ENCODE results near the gene ATP11C. TPM values are rescaled to one million over a fixed set of nuclear protein-coding genes. Genes with fewer than 3 reads are reported as not detected.

The ATP11C gene
- total RNA-seq, 2 donors from 2014 or later: 23.2 to 28.3 TPM

DNA sequence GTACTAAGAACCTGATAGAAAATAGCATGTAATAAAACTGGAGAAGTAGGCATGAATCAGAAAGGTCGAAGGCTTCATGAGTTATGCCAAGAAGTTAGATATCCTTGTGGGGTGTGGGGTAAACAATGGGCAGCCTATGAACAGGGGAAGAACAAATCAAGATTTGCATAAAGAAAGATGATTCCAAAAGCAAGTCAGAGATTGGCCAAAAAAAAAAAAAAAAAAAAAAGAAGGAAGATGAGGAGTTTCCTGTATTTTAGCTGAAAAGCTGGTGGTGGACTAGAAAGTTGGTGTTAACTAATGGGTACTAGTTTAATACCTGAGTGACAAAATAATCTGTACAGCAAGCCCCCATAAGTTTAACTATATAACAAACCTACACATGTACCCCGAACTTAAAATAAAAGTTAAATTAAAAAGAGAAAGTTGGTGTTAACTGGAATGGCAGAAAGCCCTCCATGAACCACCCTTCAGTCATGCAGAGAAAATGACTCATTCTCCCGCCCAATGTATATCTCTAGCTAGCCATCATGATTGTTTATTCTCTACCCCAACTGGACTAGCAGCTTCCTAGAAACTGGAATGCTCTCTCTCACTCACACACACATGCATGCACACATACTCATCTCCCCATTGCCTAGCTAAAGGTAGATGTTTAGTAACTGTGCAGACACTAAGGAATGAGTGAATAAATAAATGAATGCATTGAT, 41.7 kb downstream of the ATP11C start:
- WGBS: 89% methylated on average over 3 of the region's 3 CpGs
- intact Hi-C loops (cut with DNase I): no loop called here
- no peak overlapping the region for H3K27ac ChIP-seq
- H3K4me1 ChIP-seq (replicated peaks): no peaks in the 10 kb centered on the region
- no peaks in the 10 kb centered on the region for H3K36me3 ChIP-seq
- H3K27me3 ChIP-seq (replicated peaks; ENCODE audit: insufficient read depth): no peaks in the 10 kb centered on the region
- TF ChIP-seq POLR2A (IDR thresholded peaks at IDR 0.05) (no peak), POLR2AphosphoS5 (IDR thresholded peaks at IDR 0.05) (no peak), CTCF (IDR thresholded peaks at IDR 0.05) (no peak)
- DNase-seq (ENCODE audit: low spot score): no peak
- no peak overlapping the region for H3K4me3 ChIP-seq
- no peaks in the 10 kb centered on the region for H3K9me3 ChIP-seq

- no peaks in the 10 kb centered on the region for H3K9me3 ChIP-seq
- no peaks in the 10 kb centered on the region for H3K4me1 ChIP-seq (replicated peaks)
- no peak for DNase-seq (ENCODE audit: low spot score)
- H3K4me3 ChIP-seq: no peak overlapping the region
- H3K27ac ChIP-seq: no peak overlapping the region
- no peaks in the 10 kb centered on the region for H3K27me3 ChIP-seq (replicated peaks; ENCODE audit: insufficient read depth)
- intact Hi-C loops (cut with DNase I): no loop called here
- WGBS: 47% methylated on average over 1 of the region's 1 CpG
- H3K36me3 ChIP-seq: no peaks in the 10 kb centered on the region
- TF ChIP-seq POLR2AphosphoS5 (IDR thresholded peaks at IDR 0.05) (no peak), CTCF (IDR thresholded peaks at IDR 0.05) (no peak), POLR2A (IDR thresholded peaks at IDR 0.05) (no peak)
These were observed 43.1 kb downstream of the ATP11C start for GRCh38 chrX:139889760-139890159.

GRCh38 chrX:139883984-139884383, 48.9 kb downstream of the ATP11C start:
- no peaks in the 10 kb centered on the region for H3K27me3 ChIP-seq (replicated peaks; ENCODE audit: insufficient read depth)
- H3K4me1 ChIP-seq (replicated peaks): no peaks in the 10 kb centered on the region
- no peaks in the 10 kb centered on the region for H3K9me3 ChIP-seq
- TF ChIP-seq POLR2A (IDR thresholded peaks at IDR 0.05) (no peak), CTCF (IDR thresholded peaks at IDR 0.05) (no peak), POLR2AphosphoS5 (IDR thresholded peaks at IDR 0.05) (no peak)
- DNase-seq (ENCODE audit: low spot score): no peak
- no peak overlapping the region for H3K27ac ChIP-seq
- 100% methylated on average over 1 of the region's 1 CpG for WGBS
- no peak overlapping the region for H3K4me3 ChIP-seq
- H3K36me3 ChIP-seq: no peaks in the 10 kb centered on the region
- intact Hi-C loops (cut with DNase I): no loop called here

DNA sequence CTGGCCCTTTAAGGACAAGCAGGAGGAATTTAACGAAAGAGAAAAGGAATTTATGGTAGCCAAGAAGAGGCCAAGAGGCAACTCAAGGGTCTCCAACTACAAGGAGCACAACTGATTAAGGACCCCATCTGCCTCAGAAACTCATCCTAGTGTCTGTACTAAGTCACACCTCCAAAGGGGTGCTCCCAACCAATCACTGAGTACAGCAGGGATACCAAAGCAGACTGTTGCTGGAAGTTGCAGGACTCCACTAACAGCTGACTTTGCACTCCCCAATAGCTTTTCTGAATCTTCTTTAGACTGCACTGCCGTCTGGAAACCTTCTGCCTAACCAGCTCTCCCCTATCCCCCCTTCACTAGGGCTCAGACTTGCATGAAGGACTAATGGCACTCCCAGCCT, 50.6 kb downstream of the ATP11C start:
- intact Hi-C loops (cut with DNase I): no loop called here

GRCh38 chrX:139881572-139881971, 51.3 kb downstream of the ATP11C start:
- intact Hi-C loops (cut with DNase I): no loop called here
- Histone ChIP-seq H3K36me3 (no peaks in the 10 kb centered on the region), H3K27ac (no peak overlapping the region), H3K4me3 (no peak overlapping the region), H3K4me1 (replicated peaks) (no peaks in the 10 kb centered on the region), H3K27me3 (replicated peaks; ENCODE audit: insufficient read depth) (no peaks in the 10 kb centered on the region), H3K9me3 (no peaks in the 10 kb centered on the region)
- TF ChIP-seq POLR2AphosphoS5 (IDR thresholded peaks at IDR 0.05) (no peak), CTCF (IDR thresholded peaks at IDR 0.05) (no peak), POLR2A (IDR thresholded peaks at IDR 0.05) (no peak)
- DNase-seq (ENCODE audit: low spot score): no peak
- WGBS: 17% methylated on average over 1 of the region's 1 CpG

More for the DNA sequence above, 50.6 kb downstream of the ATP11C start:
- Histone ChIP-seq H3K4me3 (no peak overlapping the region), H3K4me1 (replicated peaks) (no peaks in the 10 kb centered on the region), H3K27me3 (replicated peaks; ENCODE audit: insufficient read depth) (no peaks in the 10 kb centered on the region), H3K9me3 (no peaks in the 10 kb centered on the region), H3K36me3 (no peaks in the 10 kb centered on the region), H3K27ac (no peak overlapping the region)
- WGBS: 39% methylated on average over 2 of the region's 2 CpGs
- no peak for TF ChIP-seq POLR2A (IDR thresholded peaks at IDR 0.05)
- DNase-seq (ENCODE audit: low spot score): no peak
